ENCODE results near the gene PDE6H. TPM values are rescaled to one million over a fixed set of nuclear protein-coding genes. Genes with fewer than 3 reads are reported as not detected.

PDE6H gene
- total and polyA plus RNA-seq, 4 donors = not detected

DNA sequence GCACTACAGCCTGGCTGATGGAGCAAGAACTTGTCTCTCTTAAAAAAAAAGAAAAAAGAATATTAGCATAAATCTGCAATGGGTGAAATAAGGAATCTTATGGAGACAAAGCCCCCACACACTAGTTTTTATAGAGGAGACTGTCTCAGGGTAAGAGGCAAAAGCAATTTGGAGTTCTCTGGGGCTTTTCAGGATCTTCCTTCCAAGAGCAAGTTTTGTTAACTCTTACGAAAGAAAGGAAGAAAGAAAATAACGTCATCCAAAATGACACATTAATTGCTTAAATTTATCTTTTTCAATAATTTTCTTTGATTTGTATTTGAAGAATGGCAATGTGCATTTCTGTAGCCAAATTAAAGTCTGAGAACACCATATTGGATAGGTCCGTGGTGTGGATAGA is 3.8 kb downstream of the PDE6H start:
- TF ChIP-seq RAD21 (IDR thresholded peaks at IDR 0.05) (no peak), NR2F2 (IDR thresholded peaks at IDR 0.05) (no peak), EGR1 (IDR thresholded peaks at IDR 0.05; ENCODE audit: low read depth in 2 of 2) (no peak), HNF4G (IDR thresholded peaks at IDR 0.05) (no peak), GABPA (IDR thresholded peaks at IDR 0.05 in 1 of 2, conservative IDR thresholded peaks at IDR 0.05 in 1 of 2) (no peak), SP1 (IDR thresholded peaks at IDR 0.05) (no peak), JUND (IDR thresholded peaks at IDR 0.05) (no peak), TAF1 (conservative IDR thresholded peaks at IDR 0.05) (no peak), FOXA1 (IDR thresholded peaks at IDR 0.05) (no peak), RXRA (IDR thresholded peaks at IDR 0.05) (no peak)
- TF ChIP-seq, protein P1, sequence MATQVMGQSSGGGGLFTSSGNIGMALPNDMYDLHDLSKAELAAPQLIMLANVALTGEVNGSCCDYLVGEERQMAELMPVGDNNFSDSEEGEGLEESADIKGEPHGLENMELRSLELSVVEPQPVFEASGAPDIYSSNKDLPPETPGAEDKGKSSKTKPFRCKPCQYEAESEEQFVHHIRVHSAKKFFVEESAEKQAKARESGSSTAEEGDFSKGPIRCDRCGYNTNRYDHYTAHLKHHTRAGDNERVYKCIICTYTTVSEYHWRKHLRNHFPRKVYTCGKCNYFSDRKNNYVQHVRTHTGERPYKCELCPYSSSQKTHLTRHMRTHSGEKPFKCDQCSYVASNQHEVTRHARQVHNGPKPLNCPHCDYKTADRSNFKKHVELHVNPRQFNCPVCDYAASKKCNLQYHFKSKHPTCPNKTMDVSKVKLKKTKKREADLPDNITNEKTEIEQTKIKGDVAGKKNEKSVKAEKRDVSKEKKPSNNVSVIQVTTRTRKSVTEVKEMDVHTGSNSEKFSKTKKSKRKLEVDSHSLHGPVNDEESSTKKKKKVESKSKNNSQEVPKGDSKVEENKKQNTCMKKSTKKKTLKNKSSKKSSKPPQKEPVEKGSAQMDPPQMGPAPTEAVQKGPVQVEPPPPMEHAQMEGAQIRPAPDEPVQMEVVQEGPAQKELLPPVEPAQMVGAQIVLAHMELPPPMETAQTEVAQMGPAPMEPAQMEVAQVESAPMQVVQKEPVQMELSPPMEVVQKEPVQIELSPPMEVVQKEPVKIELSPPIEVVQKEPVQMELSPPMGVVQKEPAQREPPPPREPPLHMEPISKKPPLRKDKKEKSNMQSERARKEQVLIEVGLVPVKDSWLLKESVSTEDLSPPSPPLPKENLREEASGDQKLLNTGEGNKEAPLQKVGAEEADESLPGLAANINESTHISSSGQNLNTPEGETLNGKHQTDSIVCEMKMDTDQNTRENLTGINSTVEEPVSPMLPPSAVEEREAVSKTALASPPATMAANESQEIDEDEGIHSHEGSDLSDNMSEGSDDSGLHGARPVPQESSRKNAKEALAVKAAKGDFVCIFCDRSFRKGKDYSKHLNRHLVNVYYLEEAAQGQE (IDR thresholded peaks at IDR 0.05) = no peak
- TF ChIP-seq, protein P2, sequence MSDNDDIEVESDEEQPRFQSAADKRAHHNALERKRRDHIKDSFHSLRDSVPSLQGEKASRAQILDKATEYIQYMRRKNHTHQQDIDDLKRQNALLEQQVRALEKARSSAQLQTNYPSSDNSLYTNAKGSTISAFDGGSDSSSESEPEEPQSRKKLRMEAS (IDR thresholded peaks at IDR 0.05) = no peak
- TF ChIP-seq, protein P3, sequence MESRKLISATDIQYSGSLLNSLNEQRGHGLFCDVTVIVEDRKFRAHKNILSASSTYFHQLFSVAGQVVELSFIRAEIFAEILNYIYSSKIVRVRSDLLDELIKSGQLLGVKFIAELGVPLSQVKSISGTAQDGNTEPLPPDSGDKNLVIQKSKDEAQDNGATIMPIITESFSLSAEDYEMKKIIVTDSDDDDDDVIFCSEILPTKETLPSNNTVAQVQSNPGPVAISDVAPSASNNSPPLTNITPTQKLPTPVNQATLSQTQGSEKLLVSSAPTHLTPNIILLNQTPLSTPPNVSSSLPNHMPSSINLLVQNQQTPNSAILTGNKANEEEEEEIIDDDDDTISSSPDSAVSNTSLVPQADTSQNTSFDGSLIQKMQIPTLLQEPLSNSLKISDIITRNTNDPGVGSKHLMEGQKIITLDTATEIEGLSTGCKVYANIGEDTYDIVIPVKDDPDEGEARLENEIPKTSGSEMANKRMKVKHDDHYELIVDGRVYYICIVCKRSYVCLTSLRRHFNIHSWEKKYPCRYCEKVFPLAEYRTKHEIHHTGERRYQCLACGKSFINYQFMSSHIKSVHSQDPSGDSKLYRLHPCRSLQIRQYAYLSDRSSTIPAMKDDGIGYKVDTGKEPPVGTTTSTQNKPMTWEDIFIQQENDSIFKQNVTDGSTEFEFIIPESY (IDR thresholded peaks at IDR 0.05) = no peak
- TF ChIP-seq, protein P4, sequence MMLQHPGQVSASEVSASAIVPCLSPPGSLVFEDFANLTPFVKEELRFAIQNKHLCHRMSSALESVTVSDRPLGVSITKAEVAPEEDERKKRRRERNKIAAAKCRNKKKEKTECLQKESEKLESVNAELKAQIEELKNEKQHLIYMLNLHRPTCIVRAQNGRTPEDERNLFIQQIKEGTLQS (IDR thresholded peaks at IDR 0.05) = no peak
- TF ChIP-seq, protein P5, sequence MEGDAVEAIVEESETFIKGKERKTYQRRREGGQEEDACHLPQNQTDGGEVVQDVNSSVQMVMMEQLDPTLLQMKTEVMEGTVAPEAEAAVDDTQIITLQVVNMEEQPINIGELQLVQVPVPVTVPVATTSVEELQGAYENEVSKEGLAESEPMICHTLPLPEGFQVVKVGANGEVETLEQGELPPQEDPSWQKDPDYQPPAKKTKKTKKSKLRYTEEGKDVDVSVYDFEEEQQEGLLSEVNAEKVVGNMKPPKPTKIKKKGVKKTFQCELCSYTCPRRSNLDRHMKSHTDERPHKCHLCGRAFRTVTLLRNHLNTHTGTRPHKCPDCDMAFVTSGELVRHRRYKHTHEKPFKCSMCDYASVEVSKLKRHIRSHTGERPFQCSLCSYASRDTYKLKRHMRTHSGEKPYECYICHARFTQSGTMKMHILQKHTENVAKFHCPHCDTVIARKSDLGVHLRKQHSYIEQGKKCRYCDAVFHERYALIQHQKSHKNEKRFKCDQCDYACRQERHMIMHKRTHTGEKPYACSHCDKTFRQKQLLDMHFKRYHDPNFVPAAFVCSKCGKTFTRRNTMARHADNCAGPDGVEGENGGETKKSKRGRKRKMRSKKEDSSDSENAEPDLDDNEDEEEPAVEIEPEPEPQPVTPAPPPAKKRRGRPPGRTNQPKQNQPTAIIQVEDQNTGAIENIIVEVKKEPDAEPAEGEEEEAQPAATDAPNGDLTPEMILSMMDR (IDR thresholded peaks at IDR 0.05; ENCODE audit: low read depth, low read length, missing input control) = no peak
- Histone ChIP-seq H3K9me3 (ENCODE audit: control insufficient read depth in 4 of 4, low read length in 3 of 4) (no peaks in the 10 kb centered on the region), H3K36me3 (ENCODE audit: control insufficient read depth in 4 of 4, insufficient read depth in 3 of 4, low read depth in 1 of 4, low read length in 3 of 4) (no peaks in the 10 kb centered on the region), H3K4me3 (ENCODE audit: low read depth in 1 of 3, low read length in 3 of 3) (no peak overlapping the region), H3K9ac (ENCODE audit: low read depth in 1 of 2, low read length in 2 of 2) (no peak overlapping the region), H3K27me3 (ENCODE audit: control insufficient read depth in 4 of 4, insufficient read depth in 4 of 4, low read length in 3 of 4) (no peaks in the 10 kb centered on the region), H3K27ac (ENCODE audit: low read depth in 1 of 2, low read length in 2 of 2) (no peak overlapping the region), H3K4me1 (ENCODE audit: control insufficient read depth in 4 of 4, insufficient read depth in 4 of 4, low read length in 3 of 4) (no peaks in the 10 kb centered on the region)
- 86% methylated on average over 3 of the region's 3 CpGs for WGBS
- no peak for DNase-seq (ENCODE audit: low spot score)

DNA sequence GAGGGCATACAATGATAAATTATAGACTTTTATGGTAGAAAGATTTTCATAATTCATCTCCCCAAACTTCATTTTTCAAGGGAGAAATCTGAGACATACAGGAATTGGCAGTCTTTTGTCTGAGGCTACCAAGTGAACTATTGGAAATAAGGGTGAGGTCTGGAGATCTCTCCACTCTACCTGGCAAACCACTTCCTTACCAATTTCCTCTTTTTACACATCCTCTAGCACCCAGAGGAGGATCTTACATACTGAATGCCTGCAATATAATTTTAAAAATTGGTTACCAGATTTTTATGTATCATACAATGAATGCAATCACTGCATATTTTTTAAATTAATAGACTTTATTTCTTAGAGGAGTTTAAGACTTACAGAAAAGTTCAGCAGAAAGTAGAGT is 6.6 kb downstream of the PDE6H start:
- H3K27me3 ChIP-seq (ENCODE audit: control insufficient read depth in 4 of 4, insufficient read depth in 4 of 4, low read length in 3 of 4) = no peaks in the 10 kb centered on the region
- no peak overlapping the region for H3K4me3 ChIP-seq (ENCODE audit: low read depth in 1 of 3, low read length in 3 of 3)
- H3K9me3 ChIP-seq (ENCODE audit: control insufficient read depth in 4 of 4, low read length in 3 of 4) = no peaks in the 10 kb centered on the region
- H3K27ac ChIP-seq (ENCODE audit: low read depth in 1 of 2, low read length in 2 of 2) = no peak overlapping the region
- H3K4me1 ChIP-seq (ENCODE audit: control insufficient read depth in 4 of 4, insufficient read depth in 4 of 4, low read length in 3 of 4) = no peaks in the 10 kb centered on the region
- H3K36me3 ChIP-seq (ENCODE audit: control insufficient read depth in 4 of 4, insufficient read depth in 3 of 4, low read depth in 1 of 4, low read length in 3 of 4) = no peaks in the 10 kb centered on the region
- no peak overlapping the region for H3K9ac ChIP-seq (ENCODE audit: low read depth in 1 of 2, low read length in 2 of 2)
- DNase-seq (ENCODE audit: low spot score) = no peak
- TF ChIP-seq GABPA (IDR thresholded peaks at IDR 0.05 in 1 of 2, conservative IDR thresholded peaks at IDR 0.05 in 1 of 2) = no peak
- no peak for TF ChIP-seq YY1 (IDR thresholded peaks at IDR 0.05)
- TF ChIP-seq, protein P4 (IDR thresholded peaks at IDR 0.05) = no peak
- no peak for TF ChIP-seq RXRA (IDR thresholded peaks at IDR 0.05)
- TF ChIP-seq EGR1 (IDR thresholded peaks at IDR 0.05; ENCODE audit: low read depth in 2 of 2) = no peak
- no peak for TF ChIP-seq FOXA1 (IDR thresholded peaks at IDR 0.05)
- TF ChIP-seq, protein P3 (IDR thresholded peaks at IDR 0.05) = no peak
- TF ChIP-seq, protein P1 (IDR thresholded peaks at IDR 0.05) = no peak
- no peak for TF ChIP-seq RAD21 (IDR thresholded peaks at IDR 0.05)
- no peak for TF ChIP-seq HNF4G (IDR thresholded peaks at IDR 0.05)
- TF ChIP-seq FOXA2 (IDR thresholded peaks at IDR 0.05) = no peak
- TF ChIP-seq TAF1 (conservative IDR thresholded peaks at IDR 0.05) = no peak
- no peak for TF ChIP-seq HNF4A (conservative IDR thresholded peaks at IDR 0.05)

Data from liver (tissue), 9 donors.